ENCODE measurements around the gene SMURF1. TPM values are rescaled to one million over a fixed set of nuclear protein-coding genes. Genes with fewer than 3 reads are reported as not detected.

The SMURF1 gene
- total RNA-seq, 2 donors from 2014 or later, result 33.8 to 40.9 TPM

GRCh38 chr7:99120501-99120900 lies 23.4 kb downstream of the SMURF1 start:
- TF ChIP-seq CTCF (IDR thresholded peaks at IDR 0.05), result no peak
- DNase-seq (ENCODE audit: low spot score) (no peak), ATAC-seq (ENCODE audit: insufficient number of reproducible peaks, low FRiP score, low read depth) (peak; percentile 16)
- no peaks in the 10 kb centered on the region for H3K27me3 ChIP-seq (replicated peaks; ENCODE audit: insufficient read depth)
- H3K4me1 ChIP-seq (ENCODE audit: control insufficient read depth in 1 of 2, low read depth in 2 of 2), result peaks cover 57 to 84% of the 10 kb centered on the region in 2 donors
- H3K4me3 ChIP-seq, result peak overlapping the region; percentile 52
- no peaks in the 10 kb centered on the region for H3K9me3 ChIP-seq
- H3K36me3 ChIP-seq, result no peaks in the 10 kb centered on the region
- peak overlapping the region; percentile 83 to 92 for H3K27ac ChIP-seq

DNA sequence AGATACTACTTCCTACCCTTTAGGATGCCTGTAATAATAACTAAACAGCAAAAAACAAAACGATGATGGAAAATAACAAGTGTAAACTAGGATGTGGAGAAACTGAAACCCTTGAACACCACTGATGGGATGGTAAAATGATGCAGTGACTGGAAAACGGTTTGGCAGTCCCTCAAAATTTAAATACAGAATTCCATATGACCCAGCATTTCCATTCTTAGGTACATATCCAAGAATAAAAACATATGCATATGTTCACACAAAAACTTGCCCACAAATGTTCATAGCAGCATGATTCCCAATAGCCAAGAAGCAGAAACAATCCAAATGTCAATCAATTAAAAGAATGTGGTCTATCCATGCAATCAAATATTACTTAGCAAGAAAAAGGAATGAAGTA lies 25.8 kb downstream of the SMURF1 start:
- Histone ChIP-seq H3K4me1 (ENCODE audit: control insufficient read depth in 1 of 2, low read depth in 2 of 2) (peaks cover 38 to 61% of the 10 kb centered on the region in 2 donors), H3K27ac (no peak overlapping the region), H3K9me3 (no peaks in the 10 kb centered on the region), H3K36me3 (no peaks in the 10 kb centered on the region), H3K27me3 (replicated peaks; ENCODE audit: insufficient read depth) (no peaks in the 10 kb centered on the region), H3K4me3 (no peak overlapping the region)
- no peak for TF ChIP-seq CTCF (IDR thresholded peaks at IDR 0.05)
- no peak for ATAC-seq (ENCODE audit: insufficient number of reproducible peaks, low FRiP score, low read depth)
- DNase-seq (ENCODE audit: low spot score), result no peak

DNA sequence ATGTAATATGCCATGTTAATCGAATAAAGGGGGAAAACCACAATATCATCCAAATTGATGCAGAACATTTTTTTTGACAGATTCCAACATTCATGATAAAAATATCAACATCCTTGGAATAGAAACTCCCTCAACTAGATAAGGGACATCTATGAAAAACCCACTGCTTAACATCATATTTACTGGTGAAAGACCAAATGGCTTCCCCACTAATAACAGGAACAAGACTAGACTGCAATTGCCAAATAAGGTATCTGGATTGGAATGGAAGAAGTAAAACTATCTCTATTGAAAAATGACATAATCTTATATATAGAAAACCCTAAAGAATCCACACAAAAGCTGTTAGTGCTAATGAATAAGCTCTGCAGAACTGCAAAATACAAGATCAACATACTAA lies 27.8 kb downstream of the SMURF1 start:
- Histone ChIP-seq H3K27ac (no peak overlapping the region), H3K27me3 (replicated peaks; ENCODE audit: insufficient read depth) (no peaks in the 10 kb centered on the region), H3K4me3 (no peak overlapping the region), H3K4me1 (ENCODE audit: control insufficient read depth in 1 of 2, low read depth in 2 of 2) (peaks cover 31 to 60% of the 10 kb centered on the region in 2 donors), H3K36me3 (no peaks in the 10 kb centered on the region), H3K9me3 (no peaks in the 10 kb centered on the region)
- ATAC-seq (ENCODE audit: insufficient number of reproducible peaks, low FRiP score, low read depth) (no peak), DNase-seq (ENCODE audit: low spot score) (no peak)
- no peak for TF ChIP-seq CTCF (IDR thresholded peaks at IDR 0.05)

DNA sequence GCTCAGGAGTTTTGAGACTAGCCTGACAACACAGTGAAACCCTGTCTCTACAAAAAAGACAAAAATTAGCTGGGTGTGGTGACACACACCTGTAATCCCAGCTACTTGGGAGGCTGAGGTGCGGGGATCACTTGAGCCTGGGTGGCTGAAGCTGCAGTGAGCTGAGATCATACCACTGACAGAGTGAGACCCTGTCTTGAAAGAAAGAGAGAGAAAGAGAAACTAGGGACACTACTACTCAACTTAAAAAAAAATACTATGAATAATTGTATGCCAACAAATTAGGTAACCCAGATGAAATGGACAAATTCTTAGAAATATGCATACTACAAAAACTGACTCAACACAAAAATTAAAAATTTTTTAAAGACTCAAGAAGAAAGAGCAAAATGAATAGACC lies 28.5 kb downstream of the SMURF1 start:
- ATAC-seq (ENCODE audit: insufficient number of reproducible peaks, low FRiP score, low read depth) (no peak), DNase-seq (ENCODE audit: low spot score) (no peak)
- H3K9me3 ChIP-seq, result no peaks in the 10 kb centered on the region
- H3K36me3 ChIP-seq, result no peaks in the 10 kb centered on the region
- H3K27ac ChIP-seq, result peak overlapping the region; percentile 15 to 54
- no peaks in the 10 kb centered on the region for H3K27me3 ChIP-seq (replicated peaks; ENCODE audit: insufficient read depth)
- H3K4me1 ChIP-seq (ENCODE audit: control insufficient read depth in 1 of 2, low read depth in 2 of 2), result peaks cover 31 to 61% of the 10 kb centered on the region in 2 donors
- TF ChIP-seq CTCF (IDR thresholded peaks at IDR 0.05), result no peak
- no peak overlapping the region for H3K4me3 ChIP-seq

GRCh38 chr7:99112979-99113378 lies 30.9 kb downstream of the SMURF1 start:
- H3K4me1 ChIP-seq (ENCODE audit: control insufficient read depth in 1 of 2, low read depth in 2 of 2), result peaks cover 36 to 61% of the 10 kb centered on the region in 2 donors
- H3K27me3 ChIP-seq (replicated peaks; ENCODE audit: insufficient read depth), result no peaks in the 10 kb centered on the region
- ATAC-seq (ENCODE audit: insufficient number of reproducible peaks, low FRiP score, low read depth) (no peak), DNase-seq (ENCODE audit: low spot score) (no peak)
- peak overlapping the region in 1 of 2 donors; percentile 27 for H3K27ac ChIP-seq
- H3K4me3 ChIP-seq, result no peak overlapping the region
- TF ChIP-seq CTCF (IDR thresholded peaks at IDR 0.05), result no peak
- no peaks in the 10 kb centered on the region for H3K9me3 ChIP-seq
- H3K36me3 ChIP-seq, result no peaks in the 10 kb centered on the region
